ENCODE results near the gene TSHZ2.

DNA sequence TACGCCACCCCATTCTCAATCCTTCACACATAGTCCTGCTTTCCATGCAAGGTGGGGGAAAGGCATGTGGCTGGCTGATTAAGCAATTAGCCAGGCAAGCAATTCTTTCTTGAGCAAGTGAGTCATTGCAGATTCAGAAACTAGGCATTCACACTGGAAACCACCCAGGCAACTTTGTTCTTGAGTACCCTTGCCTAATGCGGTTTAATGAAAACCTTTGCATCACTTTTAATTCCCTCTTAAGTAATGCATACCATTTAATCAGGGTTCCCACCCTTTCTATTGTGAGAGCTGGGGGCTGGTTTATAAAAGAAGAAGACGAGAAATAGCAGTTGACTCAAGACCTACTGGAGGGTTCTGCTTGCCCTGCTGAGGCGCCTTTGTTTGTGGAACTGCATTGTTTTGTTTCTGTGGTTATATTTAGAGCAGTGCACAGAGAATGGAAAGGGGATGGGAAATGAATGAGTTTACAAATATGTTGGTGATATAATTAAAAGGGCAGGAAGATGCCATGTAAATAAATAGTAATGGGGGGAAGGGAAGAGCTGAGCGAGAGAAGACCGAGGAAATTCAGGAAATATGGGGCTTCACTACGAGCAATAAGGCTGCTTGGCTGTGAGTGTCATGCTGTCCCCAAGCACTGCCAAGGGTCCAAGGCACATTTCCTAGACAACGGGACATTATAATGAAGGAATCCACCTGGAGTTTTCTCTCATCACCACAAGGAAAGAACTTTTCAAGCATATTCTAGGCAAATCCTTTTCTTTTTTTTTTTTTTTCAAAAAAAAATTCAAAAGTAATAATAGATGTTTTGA is 48.8 kb upstream of the TSHZ2 start:
- TF ChIP-seq POLR2A (IDR thresholded peaks at IDR 0.05; ENCODE audit: low read depth, low read length) (no peak), CHD1 (IDR thresholded peaks at IDR 0.05; ENCODE audit: low read depth, low read length) (no peak), RAD21 (IDR thresholded peaks at IDR 0.05; ENCODE audit: low read length) (no peak), CEBPB (IDR thresholded peaks at IDR 0.05; ENCODE audit: low read depth, low read length) (no peak), RFX5 (IDR thresholded peaks at IDR 0.05; ENCODE audit: low read depth, low read length) (no peak), BHLHE40 (IDR thresholded peaks at IDR 0.05; ENCODE audit: low read depth, low read length) (no peak), MXI1 (IDR thresholded peaks at IDR 0.05; ENCODE audit: borderline replicate concordance, low read depth, low read length) (no peak), NFE2L2 (IDR thresholded peaks at IDR 0.05; ENCODE audit: low read depth, low read length) (no peak)
- TF ChIP-seq, protein P1, sequence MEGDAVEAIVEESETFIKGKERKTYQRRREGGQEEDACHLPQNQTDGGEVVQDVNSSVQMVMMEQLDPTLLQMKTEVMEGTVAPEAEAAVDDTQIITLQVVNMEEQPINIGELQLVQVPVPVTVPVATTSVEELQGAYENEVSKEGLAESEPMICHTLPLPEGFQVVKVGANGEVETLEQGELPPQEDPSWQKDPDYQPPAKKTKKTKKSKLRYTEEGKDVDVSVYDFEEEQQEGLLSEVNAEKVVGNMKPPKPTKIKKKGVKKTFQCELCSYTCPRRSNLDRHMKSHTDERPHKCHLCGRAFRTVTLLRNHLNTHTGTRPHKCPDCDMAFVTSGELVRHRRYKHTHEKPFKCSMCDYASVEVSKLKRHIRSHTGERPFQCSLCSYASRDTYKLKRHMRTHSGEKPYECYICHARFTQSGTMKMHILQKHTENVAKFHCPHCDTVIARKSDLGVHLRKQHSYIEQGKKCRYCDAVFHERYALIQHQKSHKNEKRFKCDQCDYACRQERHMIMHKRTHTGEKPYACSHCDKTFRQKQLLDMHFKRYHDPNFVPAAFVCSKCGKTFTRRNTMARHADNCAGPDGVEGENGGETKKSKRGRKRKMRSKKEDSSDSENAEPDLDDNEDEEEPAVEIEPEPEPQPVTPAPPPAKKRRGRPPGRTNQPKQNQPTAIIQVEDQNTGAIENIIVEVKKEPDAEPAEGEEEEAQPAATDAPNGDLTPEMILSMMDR (conservative IDR thresholded peaks at IDR 0.05; ENCODE audit: low read depth, low read length), result no peak
- TF ChIP-seq, protein P2, sequence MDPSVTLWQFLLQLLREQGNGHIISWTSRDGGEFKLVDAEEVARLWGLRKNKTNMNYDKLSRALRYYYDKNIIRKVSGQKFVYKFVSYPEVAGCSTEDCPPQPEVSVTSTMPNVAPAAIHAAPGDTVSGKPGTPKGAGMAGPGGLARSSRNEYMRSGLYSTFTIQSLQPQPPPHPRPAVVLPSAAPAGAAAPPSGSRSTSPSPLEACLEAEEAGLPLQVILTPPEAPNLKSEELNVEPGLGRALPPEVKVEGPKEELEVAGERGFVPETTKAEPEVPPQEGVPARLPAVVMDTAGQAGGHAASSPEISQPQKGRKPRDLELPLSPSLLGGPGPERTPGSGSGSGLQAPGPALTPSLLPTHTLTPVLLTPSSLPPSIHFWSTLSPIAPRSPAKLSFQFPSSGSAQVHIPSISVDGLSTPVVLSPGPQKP (IDR thresholded peaks at IDR 0.05; ENCODE audit: borderline replicate concordance, low read depth, low read length), result no peak
- TF ChIP-seq, protein P3, sequence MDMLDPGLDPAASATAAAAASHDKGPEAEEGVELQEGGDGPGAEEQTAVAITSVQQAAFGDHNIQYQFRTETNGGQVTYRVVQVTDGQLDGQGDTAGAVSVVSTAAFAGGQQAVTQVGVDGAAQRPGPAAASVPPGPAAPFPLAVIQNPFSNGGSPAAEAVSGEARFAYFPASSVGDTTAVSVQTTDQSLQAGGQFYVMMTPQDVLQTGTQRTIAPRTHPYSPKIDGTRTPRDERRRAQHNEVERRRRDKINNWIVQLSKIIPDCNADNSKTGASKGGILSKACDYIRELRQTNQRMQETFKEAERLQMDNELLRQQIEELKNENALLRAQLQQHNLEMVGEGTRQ (IDR thresholded peaks at IDR 0.05; ENCODE audit: low read depth, low read length), result no peak

Measured in IMR-90 (cell line).